GM12878 (cell line): ENCODE data around the gene IL1RL1. TPM values are rescaled to one million over a fixed set of nuclear protein-coding genes. Genes with fewer than 3 reads are reported as not detected.
"Not testable (repeated sequence)": the region's sequence is repeated elsewhere in the genome, so short reads cannot be mapped to it uniquely, and the experiment has no call there.

Experiments used
- ATAC-seq: fragments of 200-7000 bp; cut with Tn5 transposase; 3 replicates; pipeline ENCODE4 v1.9.1; 2020; ENCODE audit warnings: mild to moderate bottlenecking, moderate library complexity
- BruUV-seq: library from RNA; stranded (reverse); fragments of 400-500 nt; replicated peaks from 2 replicates; lab custom pipeline; 2021; lab: Mats Ljungman, UMichigan
- CTCF ChIA-PET: fragments of 300-600 bp; sonication (Branson Sonifier 250); formaldehyde crosslinking; extraction: SDS; loops from one replicate; lab custom pipeline; 2021; ENCODE audit warnings: inconsistent platforms; lab: Yijun Ruan, JAX
- POLR2A ChIA-PET: fragments of 350-600 bp; formaldehyde crosslinking; extraction: SDS; loops from one replicate; lab custom pipeline; 2021; ENCODE audit warnings: inconsistent platforms; lab: Charles Lee
- RAD21 ChIA-PET: fragments of 300-600 bp; sonication (Branson Sonifier 250); formaldehyde crosslinking; loops from one replicate; lab custom pipeline; 2023; ENCODE audit warnings: antibody characterized with exemption; ENCODE audit not compliant: unreplicated experiment; lab: Charles Lee
- SMC1A ChIA-PET: fragments of 300-600 bp; sonication (Branson Sonifier 250); formaldehyde crosslinking; loops from one replicate; lab custom pipeline; 2023; ENCODE audit not compliant: unreplicated experiment, uncharacterized antibody; lab: Charles Lee
- DNase-seq: peaks from one replicate; pipeline ENCODE4 v3.0.0-alpha.2; 2011; ENCODE audit warnings: low read depth, low spot score
- FAIRE-seq: peaks from 3 replicates; lab custom pipeline; 2011; peaks lifted over from hg19 to GRCh38; lab: Jason Lieb, UNC
- H2AFZ ChIP-seq: 2 replicates; pipeline ENCODE4 v1.6.0; 2011; ENCODE audit warnings: low read depth, low read length, control low read depth; ENCODE audit not compliant: control insufficient read depth
- H3K27ac ChIP-seq: 2 replicates; pipeline ENCODE4 v1.5.1; 2011; ENCODE audit warnings: control low read depth; ENCODE audit not compliant: control insufficient read depth, insufficient read depth
- H3K27me3 ChIP-seq, 2 experiments: replicated peaks in 1 of 2; 2 replicates each; pipeline versions ENCODE4 v1.6.0 to v1.6.1; 2011; ENCODE audit warnings: low read length in 1 of 2; ENCODE audit not compliant: control insufficient read depth in 2 of 2, insufficient read depth in 2 of 2
- H3K36me3 ChIP-seq, 2 experiments: 2 replicates each; pipeline ENCODE4 v1.5.1; 2011; ENCODE audit warnings: low read length in 1 of 2; ENCODE audit not compliant: control insufficient read depth in 2 of 2, insufficient read depth in 2 of 2
- H3K4me1 ChIP-seq: 2 replicates; pipeline ENCODE4 v1.6.1; 2011; ENCODE audit warnings: mild to moderate bottlenecking, low read length, moderate library complexity, mixed read lengths; ENCODE audit not compliant: control insufficient read depth, insufficient read depth
- H3K4me2 ChIP-seq: 2 replicates; pipeline ENCODE4 v1.6.0; 2011; ENCODE audit warnings: control low read depth; ENCODE audit not compliant: control insufficient read depth, insufficient read depth
- H3K4me3 ChIP-seq: fragments of 200-600 bp; sonication (generic); 2 replicates; pipeline ENCODE4 v1.5.1; 2016
- H3K79me2 ChIP-seq: 2 replicates; pipeline ENCODE4 v1.6.0; 2011; ENCODE audit warnings: low read length; ENCODE audit not compliant: control insufficient read depth, insufficient read depth
- H3K9ac ChIP-seq: 2 replicates; pipeline ENCODE4 v1.8.0; 2011; ENCODE audit warnings: low read length, control low read depth, mixed read lengths; ENCODE audit not compliant: control insufficient read depth, insufficient read depth
- H3K9me3 ChIP-seq: replicated peaks from 3 replicates; pipeline ENCODE4 v1.5.1; 2011; ENCODE audit warnings: mild to moderate bottlenecking, low read length; ENCODE audit not compliant: control insufficient read depth, insufficient read depth
- H4K20me1 ChIP-seq: 2 replicates; pipeline ENCODE4 v1.6.0; 2011; ENCODE audit not compliant: control insufficient read depth, insufficient read depth
- BACH1 ChIP-seq: fragments of 450-650 bp; IDR thresholded peaks from 2 replicates; pipeline ENCODE4 v1.6.1; 2017; ENCODE audit warnings: mild to moderate bottlenecking, borderline replicate concordance
- CBX3 ChIP-seq: fragments of 200-600 bp; sonication (generic); IDR thresholded peaks from 2 replicates; pipeline ENCODE4 v1.6.1; 2016; ENCODE audit warnings: low read depth, borderline replicate concordance
- CHD4 ChIP-seq: fragments of 200-600 bp; sonication (generic); IDR thresholded peaks from 2 replicates; pipeline ENCODE4 v1.6.1; 2016; ENCODE audit warnings: mild to moderate bottlenecking
- GATAD2B ChIP-seq: fragments of 450-650 bp; conservative IDR thresholded peaks from 2 replicates; pipeline ENCODE4 v1.6.1; 2017; ENCODE audit warnings: low read depth, mild to moderate bottlenecking, moderate library complexity
- HDGF ChIP-seq: fragments of 450-650 bp; IDR thresholded peaks from 2 replicates; pipeline ENCODE4 v1.6.1; 2016; ENCODE audit warnings: antibody characterized with exemption
- JUND ChIP-seq: IDR thresholded peaks from 2 replicates; pipeline ENCODE4 v1.6.1; 2012; ENCODE audit warnings: low read depth, mild to moderate bottlenecking, low read length, improper control_type of control experiment, moderate library complexity
- KLF5 ChIP-seq: fragments of 450-650 bp; IDR thresholded peaks from 2 replicates; pipeline ENCODE4 v1.6.1; 2014; ENCODE audit warnings: mild to moderate bottlenecking; ENCODE audit not compliant: partially characterized antibody
- RAD51 ChIP-seq: fragments of 450-650 bp; IDR thresholded peaks from 2 replicates; pipeline ENCODE4 v1.6.1; 2016; ENCODE audit warnings: moderate library complexity, mild to moderate bottlenecking, inconsistent platforms
- STAT1 ChIP-seq: fragments of 450-650 bp; conservative IDR thresholded peaks from 2 replicates; pipeline ENCODE4 v1.6.1; 2014; ENCODE audit warnings: antibody characterized with exemption, mild to moderate bottlenecking
- ZBED1 ChIP-seq: IDR thresholded peaks from 2 replicates; pipeline ENCODE4 v1.6.1; 2016; ENCODE audit warnings: borderline replicate concordance
- ZNF207 ChIP-seq: fragments of 450-650 bp; IDR thresholded peaks from 2 replicates; pipeline ENCODE4 v1.6.1; 2014; ENCODE audit warnings: antibody characterized with exemption, mild to moderate bottlenecking, borderline replicate concordance
- WGBS: methylation state at CpG from one replicate; pipeline ENCODE4 v1.1.6; 2016; ENCODE audit warnings: low lambda C conversion rate; ENCODE audit not compliant: insufficient replicate concordance, insufficient coverage; ENCODE audit errors: missing lambda C conversion rate; 5-methylcytosine and 5-hydroxymethylcytosine counted together
- in situ Hi-C: fragments of 300-500 bp; cut with MboI; formaldehyde crosslinking; loops from 9 replicates; pipeline ENCODE4 v1.14.3; 2018; ENCODE audit warnings: mixed read lengths
- intact Hi-C: fragments of 100-400 bp; cut with micrococcal nuclease; formaldehyde crosslinking; loops from one replicate; pipeline ENCODE4 v1.14.2; 2022; ENCODE audit not compliant: unreplicated experiment
- polyA plus RNA-seq, 11 experiments: library from polyadenylated mRNA; depleted of rRNA in 4 of 11; unstranded in 6 of 11; stranded (reverse) in 5 of 11; fragments of >200 nt; fragmentation: Nextera tagmentation in 4 of 11; fragmentation: Illumina TruSeq in 1 of 11; extraction: Ambion mirVana in 4 of 11; extraction: Trizol in 1 of 11; gene quantifications; 1 replicate in 1 of 11; 2 replicates in 10 of 11; pipeline versions ENCODE4 v1.2.1 to v1.2.3, GENCODE V29; 2011 to 2016; ENCODE audit warnings: inconsistent platforms in 2 of 11, missing spikeins in 2 of 11, low read depth in 1 of 11
- total RNA-seq, 4 experiments: library from RNA; depleted of rRNA in 3 of 4; stranded (reverse); fragments of >200 nt in 3 of 4; fragmentation: Illumina TruSeq in 1 of 4; extraction: Trizol in 1 of 4; gene quantifications; 2 replicates each; pipeline versions ENCODE4 v1.2.1 to v1.2.3, GENCODE V29; 2013 to 2021

IL1RL1 gene
- total and polyA plus RNA-seq, 10 of the 15 experiments (the other 5 are each of a cell fraction or from before 2014, with no cell fraction given) = 0.08 to 0.18 TPM; not detected in 8

GRCh38 chr2:102318437-102318836, 7.1 kb downstream of the IL1RL1 start:
- FAIRE-seq = no peak
- BruUV-seq = no TSS peak
- CTCF ChIA-PET = no interaction called here
- WGBS = 48% methylated on average over 2 of the region's 2 CpGs
- no peak overlapping the region for H3K27ac ChIP-seq
- H3K4me1 ChIP-seq = no peaks in the 10 kb centered on the region
- intact Hi-C loops = no loop called here
- in situ Hi-C loops = no loop called here
- no peaks in the 10 kb centered on the region for H3K79me2 ChIP-seq
- H3K4me3 ChIP-seq = no peak overlapping the region
- POLR2A ChIA-PET = no interaction called here
- TF ChIP-seq BACH1 = no peak
- TF ChIP-seq KLF5 = no peak
- TF ChIP-seq RAD51 = no peak
- no peak for TF ChIP-seq STAT1
- no peak overlapping the region for H3K9ac ChIP-seq
- H2AFZ ChIP-seq = no peak overlapping the region
- no peaks in the 10 kb centered on the region; the same call in 2 of the 3 replicates for H3K9me3 ChIP-seq
- ATAC-seq = no peak; the same call in 2 of the 3 replicates
- RAD21 ChIA-PET = no interaction called here
- H4K20me1 ChIP-seq = no peaks in the 10 kb centered on the region
- SMC1A ChIA-PET = no interaction called here
- no peak for DNase-seq
- peaks cover 0 to 2% of the 10 kb centered on the region in 2 experiments; a peak in 2 of 4 replicates for H3K27me3 ChIP-seq
- H3K36me3 ChIP-seq = no peaks in the 10 kb centered on the region
- H3K4me2 ChIP-seq = no peak overlapping the region

GRCh38 chr2:102321941-102322719, 10.8 kb downstream of the IL1RL1 start:
- Histone ChIP-seq H3K4me1 (no peaks in the 10 kb centered on the region), H2AFZ (no peak overlapping the region), H3K79me2 (no peaks in the 10 kb centered on the region), H3K9me3 (no peaks in the 10 kb centered on the region; the same call in 2 of the 3 replicates), H4K20me1 (no peaks in the 10 kb centered on the region), H3K4me3 (no peak overlapping the region), H3K36me3 (no peaks in the 10 kb centered on the region), H3K27ac (no peak overlapping the region), H3K9ac (no peak overlapping the region), H3K4me2 (no peak overlapping the region), H3K27me3 (peaks cover 0 to 2% of the 10 kb centered on the region in 2 experiments; a peak in 2 of 4 replicates)
- intact Hi-C loops = no loop called here
- no TSS peak for BruUV-seq
- ATAC-seq = no peak
- WGBS = 41% methylated on average over 6 of the region's 6 CpGs
- POLR2A ChIA-PET = no interaction called here
- in situ Hi-C loops = no loop called here
- CTCF ChIA-PET = no interaction called here
- RAD21 ChIA-PET = no interaction called here
- no peak for TF ChIP-seq CBX3
- TF ChIP-seq GATAD2B = no peak
- no peak for TF ChIP-seq ZBED1
- no peak for TF ChIP-seq CHD4
- TF ChIP-seq JUND = no peak
- TF ChIP-seq HDGF = no peak
- TF ChIP-seq ZNF207 = no peak
- DNase-seq = no peak
- no peak for FAIRE-seq
- SMC1A ChIA-PET = interaction anchor here (0.7 kb wide), 1 partner anchor 15 kb away, joined by 3 read pairs; no protein-coding TSS in a partner anchor

- DNase-seq, FAIRE-seq, CTCF ChIA-PET, in situ Hi-C loops, H3K9ac ChIP-seq, RAD21 ChIA-PET, SMC1A ChIA-PET, ATAC-seq, H3K4me2 ChIP-seq, H3K9me3 ChIP-seq, H3K27ac ChIP-seq, BruUV-seq, H3K4me1 ChIP-seq, intact Hi-C loops, H3K27me3 ChIP-seq, H3K4me3 ChIP-seq, H3K79me2 ChIP-seq, H3K36me3 ChIP-seq, H2AFZ ChIP-seq, H4K20me1 ChIP-seq, POLR2A ChIA-PET: not testable (repeated sequence)
- 19% methylated on average over 5 of the region's 5 CpGs for WGBS
Measured at GRCh38 chr2:102324914-102325313, 13.6 kb downstream of the IL1RL1 start.
